Osteoblast (primary cell): ENCODE data around the gene SCOC. TPM values are rescaled to one million over a fixed set of nuclear protein-coding genes. Genes with fewer than 3 reads are reported as not detected.

Experiments
- DNase-seq: peaks from one replicate; pipeline ENCODE4 v3.0.0; 2011; ENCODE audit warnings: low spot score, mixed read lengths; ENCODE audit not compliant: insufficient read length; ENCODE audit errors: missing footprints
- H2AFZ ChIP-seq: 2 replicates; pipeline ENCODE4 v1.6.0; 2011; ENCODE audit warnings: mild to moderate bottlenecking, low read length
- H3K27ac ChIP-seq: 2 replicates; pipeline ENCODE4 v1.5.1; 2011; ENCODE audit warnings: mild to moderate bottlenecking, low read depth, low read length, moderate library complexity
- H3K27me3 ChIP-seq: 2 replicates; pipeline ENCODE4 v1.6.0; 2012; ENCODE audit warnings: mild to moderate bottlenecking, control low read depth, inconsistent platforms, low read length, moderate library complexity; ENCODE audit not compliant: insufficient read depth
- H3K36me3 ChIP-seq: 2 replicates; pipeline ENCODE4 v1.5.1; 2011; ENCODE audit warnings: mild to moderate bottlenecking, low read length, control low read depth, moderate library complexity; ENCODE audit not compliant: insufficient read depth
- H3K4me1 ChIP-seq: 2 replicates; pipeline ENCODE4 v1.5.1; 2011; ENCODE audit warnings: mild to moderate bottlenecking, low read length, control low read depth, moderate library complexity; ENCODE audit not compliant: insufficient read depth
- H3K4me2 ChIP-seq: 2 replicates; pipeline ENCODE4 v1.6.0; 2011; ENCODE audit warnings: mild to moderate bottlenecking, low read length; ENCODE audit not compliant: insufficient read depth
- H3K4me3 ChIP-seq: fragments of 200-600 bp; sonication (generic); 3 replicates; pipeline ENCODE4 v1.5.1; 2012; ENCODE audit warnings: mild to moderate bottlenecking, low read length, inconsistent platforms; ENCODE audit not compliant: insufficient read depth
- H3K79me2 ChIP-seq: 2 replicates; pipeline ENCODE4 v1.6.0; 2012; ENCODE audit warnings: mild to moderate bottlenecking, low read length, control low read depth, inconsistent platforms; ENCODE audit not compliant: insufficient read depth
- H3K9me3 ChIP-seq: 2 replicates; pipeline ENCODE4 v1.5.1; 2011; ENCODE audit warnings: low read depth, low read length, control low read depth
- H4K20me1 ChIP-seq: 2 replicates; pipeline ENCODE4 v1.6.0; 2012; ENCODE audit warnings: mild to moderate bottlenecking, low read length, control low read depth; ENCODE audit not compliant: insufficient read depth
- total RNA-seq: library from RNA; depleted of rRNA; stranded (reverse); fragments of >200 nt; gene quantifications from 2 replicates; pipeline ENCODE4 v1.2.3, GENCODE V29; 2012
- TF ChIP-seq, protein P1 (sequence below): IDR thresholded peaks from 2 replicates; pipeline ENCODE4 v1.5.1; 2011; ENCODE audit warnings: mild to moderate bottlenecking, low read depth, low read length, moderate library complexity; ENCODE audit errors: extremely low read depth

SCOC gene
- total RNA-seq, 1 donor: 57.9 TPM

DNA sequence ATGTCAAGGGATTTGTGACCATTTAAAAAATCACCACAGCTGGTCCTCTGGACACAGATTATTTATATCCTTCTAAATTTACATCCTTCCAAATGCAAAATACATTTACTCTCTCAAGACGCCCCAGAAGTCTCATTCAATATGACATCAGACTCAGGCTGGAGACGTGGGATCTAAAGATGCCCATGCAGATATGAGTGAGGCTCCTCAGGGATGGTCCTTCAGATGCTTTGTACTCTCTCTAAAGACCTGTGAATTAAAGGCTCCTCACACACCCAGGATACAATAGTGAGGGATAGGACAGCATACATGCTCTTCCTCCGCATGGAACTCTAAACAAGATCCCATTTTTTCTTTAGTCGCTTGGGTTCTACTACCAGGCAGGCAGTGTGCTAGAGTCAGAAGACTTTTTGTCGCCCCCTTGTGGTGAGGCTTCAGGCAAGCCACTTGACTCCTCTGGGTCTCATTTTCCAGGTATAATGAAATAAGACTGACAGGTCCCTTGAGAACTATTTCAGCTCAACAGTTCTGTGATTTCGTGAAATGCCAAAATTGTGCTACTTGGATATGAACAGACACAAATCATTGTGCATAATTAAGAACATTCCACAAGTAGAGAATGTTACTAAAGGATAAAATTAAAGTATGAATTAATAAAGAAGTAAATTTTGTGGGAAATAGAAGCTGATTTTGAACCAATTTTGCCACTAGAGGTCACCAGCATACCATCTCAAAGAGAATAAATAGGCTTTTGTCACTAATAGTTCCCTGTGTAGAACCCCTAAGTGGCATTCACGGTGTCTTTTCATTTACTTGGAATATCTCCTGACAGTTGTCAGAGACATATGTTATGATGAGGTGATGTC, 13.7 kb upstream of the SCOC start:
- Histone ChIP-seq H2AFZ (no peak overlapping the region), H4K20me1 (no peaks in the 10 kb centered on the region), H3K27me3 (peaks cover 34% of the 10 kb centered on the region), H3K79me2 (no peaks in the 10 kb centered on the region), H3K4me1 (no peaks in the 10 kb centered on the region), H3K36me3 (no peaks in the 10 kb centered on the region), H3K9me3 (no peaks in the 10 kb centered on the region), H3K27ac (no peak overlapping the region), H3K4me3 (no peak overlapping the region), H3K4me2 (no peak overlapping the region)
- DNase-seq: peak; percentile 71
- TF ChIP-seq, protein P1, sequence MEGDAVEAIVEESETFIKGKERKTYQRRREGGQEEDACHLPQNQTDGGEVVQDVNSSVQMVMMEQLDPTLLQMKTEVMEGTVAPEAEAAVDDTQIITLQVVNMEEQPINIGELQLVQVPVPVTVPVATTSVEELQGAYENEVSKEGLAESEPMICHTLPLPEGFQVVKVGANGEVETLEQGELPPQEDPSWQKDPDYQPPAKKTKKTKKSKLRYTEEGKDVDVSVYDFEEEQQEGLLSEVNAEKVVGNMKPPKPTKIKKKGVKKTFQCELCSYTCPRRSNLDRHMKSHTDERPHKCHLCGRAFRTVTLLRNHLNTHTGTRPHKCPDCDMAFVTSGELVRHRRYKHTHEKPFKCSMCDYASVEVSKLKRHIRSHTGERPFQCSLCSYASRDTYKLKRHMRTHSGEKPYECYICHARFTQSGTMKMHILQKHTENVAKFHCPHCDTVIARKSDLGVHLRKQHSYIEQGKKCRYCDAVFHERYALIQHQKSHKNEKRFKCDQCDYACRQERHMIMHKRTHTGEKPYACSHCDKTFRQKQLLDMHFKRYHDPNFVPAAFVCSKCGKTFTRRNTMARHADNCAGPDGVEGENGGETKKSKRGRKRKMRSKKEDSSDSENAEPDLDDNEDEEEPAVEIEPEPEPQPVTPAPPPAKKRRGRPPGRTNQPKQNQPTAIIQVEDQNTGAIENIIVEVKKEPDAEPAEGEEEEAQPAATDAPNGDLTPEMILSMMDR: peak; percentile 89

DNA sequence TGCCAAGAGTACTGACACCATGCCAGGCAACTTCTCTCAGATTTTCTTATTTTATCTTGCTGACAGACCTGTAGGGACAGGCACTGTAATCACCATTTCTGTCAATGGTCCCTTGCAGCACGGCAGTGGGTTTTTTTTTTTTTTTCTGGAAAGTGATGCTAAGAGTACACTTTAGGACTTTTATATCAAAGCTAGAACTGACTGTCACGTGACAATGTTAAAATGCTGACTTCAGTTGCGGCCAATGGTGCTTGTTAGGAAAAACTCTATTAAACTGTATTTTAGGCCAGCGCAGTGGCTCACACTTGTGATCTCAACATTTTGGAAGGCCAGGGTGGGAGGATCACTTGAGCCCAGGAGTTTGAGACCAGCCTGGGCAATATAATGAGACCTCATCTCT, 12.3 kb upstream of the SCOC start:
- H3K36me3 ChIP-seq: no peaks in the 10 kb centered on the region
- no peak overlapping the region for H3K4me3 ChIP-seq
- TF ChIP-seq, protein P1: no peak
- H3K4me2 ChIP-seq: no peak overlapping the region
- no peaks in the 10 kb centered on the region for H4K20me1 ChIP-seq
- no peak overlapping the region for H2AFZ ChIP-seq
- peaks cover 26% of the 10 kb centered on the region for H3K27me3 ChIP-seq
- no peak for DNase-seq
- no peaks in the 10 kb centered on the region for H3K9me3 ChIP-seq
- H3K79me2 ChIP-seq: no peaks in the 10 kb centered on the region
- H3K27ac ChIP-seq: no peak overlapping the region
- H3K4me1 ChIP-seq: no peaks in the 10 kb centered on the region

DNA sequence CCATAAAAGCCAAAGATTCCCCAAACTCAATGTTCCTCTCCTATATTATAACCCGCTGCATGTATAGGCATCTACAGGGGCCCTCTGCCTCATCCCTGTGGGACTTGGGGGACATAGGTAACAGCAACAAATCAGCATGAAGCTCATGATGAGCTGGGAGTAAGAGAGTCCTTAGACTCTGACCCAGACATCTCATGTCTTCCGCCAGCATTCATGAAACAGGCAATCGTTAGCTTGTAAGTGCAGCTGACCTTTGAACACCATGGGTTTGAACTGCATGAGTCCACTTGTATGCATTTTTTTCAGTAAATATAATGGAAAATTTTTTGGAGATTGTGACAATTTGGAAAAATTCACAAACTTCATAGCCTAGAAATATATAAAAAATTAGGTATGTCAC, 10.4 kb upstream of the SCOC start:
- H3K4me3 ChIP-seq: no peak overlapping the region
- no peaks in the 10 kb centered on the region for H3K79me2 ChIP-seq
- no peak for DNase-seq
- peaks cover 5% of the 10 kb centered on the region for H3K4me1 ChIP-seq
- no peaks in the 10 kb centered on the region for H4K20me1 ChIP-seq
- H3K27me3 ChIP-seq: peaks cover 12% of the 10 kb centered on the region
- H2AFZ ChIP-seq: no peak overlapping the region
- no peak overlapping the region for H3K4me2 ChIP-seq
- H3K27ac ChIP-seq: no peak overlapping the region
- TF ChIP-seq, protein P1: no peak
- H3K9me3 ChIP-seq: no peaks in the 10 kb centered on the region
- H3K36me3 ChIP-seq: no peaks in the 10 kb centered on the region

DNA sequence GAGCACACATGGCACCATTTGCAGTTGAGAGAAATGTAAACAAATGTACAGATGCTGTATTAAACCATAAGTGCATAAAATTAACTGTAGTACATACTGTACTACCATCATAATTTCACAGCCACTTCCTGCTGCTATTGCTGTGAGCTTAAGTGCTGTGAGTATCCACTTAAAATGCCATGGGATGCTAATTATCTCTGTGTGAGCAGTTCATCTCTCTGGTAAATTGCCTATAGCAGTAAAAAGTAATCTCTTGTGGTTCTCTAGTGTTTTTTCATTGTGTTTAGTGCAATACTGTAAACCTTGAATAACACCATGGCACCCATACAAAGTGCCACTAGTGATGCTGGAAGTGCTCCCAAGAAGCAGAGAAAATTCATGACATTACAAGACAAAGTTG, 9.9 kb upstream of the SCOC start:
- TF ChIP-seq, protein P1: no peak

More for the DNA sequence above, 9.9 kb upstream of the SCOC start:
- no peak overlapping the region for H3K4me3 ChIP-seq
- H3K9me3 ChIP-seq: no peaks in the 10 kb centered on the region
- no peaks in the 10 kb centered on the region for H3K36me3 ChIP-seq
- no peak overlapping the region for H2AFZ ChIP-seq
- H3K27me3 ChIP-seq: peaks cover 7% of the 10 kb centered on the region
- no peaks in the 10 kb centered on the region for H3K79me2 ChIP-seq
- no peak overlapping the region for H3K27ac ChIP-seq
- no peaks in the 10 kb centered on the region for H4K20me1 ChIP-seq
- H3K4me1 ChIP-seq: peaks cover 5% of the 10 kb centered on the region
- DNase-seq: no peak
- no peak overlapping the region for H3K4me2 ChIP-seq
